ENCODE measurements around the gene GLOD5. TPM values are rescaled to one million over a fixed set of nuclear protein-coding genes. Genes with fewer than 3 reads are reported as not detected.

GLOD5 gene
- total and polyA plus RNA-seq, 2 of the 4 experiments (the other 2 are of a cell fraction) = not detected

DNA sequence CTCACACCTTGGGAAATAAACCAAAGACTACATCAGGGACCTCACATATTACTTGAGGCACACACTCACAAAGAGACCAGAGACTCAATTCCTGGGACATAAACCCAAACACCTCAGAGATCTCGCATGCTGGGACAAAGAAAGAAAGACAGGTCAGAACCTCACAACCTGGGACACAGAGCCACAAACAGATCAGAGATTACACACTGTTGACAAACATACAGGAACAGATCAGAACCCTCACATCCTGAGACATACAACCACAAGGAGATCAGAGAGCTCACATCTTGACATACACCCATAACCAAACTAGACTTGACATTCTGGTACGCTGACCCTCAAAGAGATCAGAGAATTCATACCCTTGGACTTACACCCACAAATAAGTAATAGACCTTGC lies 47.7 kb upstream of the GLOD5 start:
- Histone ChIP-seq H3K4me2 (ENCODE audit: low read depth, low read length) (no peak overlapping the region), H3K56ac (ENCODE audit: extremely low read depth, insufficient read depth, low read length) (no peak overlapping the region), H4K5ac (ENCODE audit: low read depth, low read length) (no peak overlapping the region), H3K23ac (ENCODE audit: low read depth, low read length) (no peak overlapping the region), H3K27ac (ENCODE audit: insufficient read depth, low read length) (no peak overlapping the region), H3K79me1 (ENCODE audit: low read depth in 1 of 2, low read length in 2 of 2) (no peaks in the 10 kb centered on the region), H4K91ac (ENCODE audit: insufficient read depth, low read depth, low read length) (no peak overlapping the region), H2AK9ac (replicated peaks; ENCODE audit: low read depth, low read length, poor library complexity) (no peak overlapping the region), H3K9ac (ENCODE audit: low read depth, low read length) (no peak overlapping the region), H2BK20ac (ENCODE audit: low read depth, low read length) (no peak overlapping the region), H4K8ac (ENCODE audit: low read depth in 2 of 2, low read length in 2 of 2) (no peak overlapping the region), H2AFZ (replicated peaks; ENCODE audit: low read length, poor library complexity) (no peak overlapping the region), H3K9me1 (ENCODE audit: insufficient read depth, low read length) (no peaks in the 10 kb centered on the region), H3K4ac (ENCODE audit: low read depth, low read length) (no peak overlapping the region), H3K4me3 (ENCODE audit: insufficient read depth, low read depth, low read length) (no peak overlapping the region), H2BK15ac (ENCODE audit: low read depth, low read length) (no peak overlapping the region), H3K14ac (replicated peaks; ENCODE audit: low read depth, low read length) (no peak overlapping the region), H3K18ac (ENCODE audit: low read depth, low read length) (no peak overlapping the region), H2AK5ac (ENCODE audit: low read depth, low read length) (no peak overlapping the region), H3K36me3 (ENCODE audit: control insufficient read depth, insufficient read depth, low read length) (no peaks in the 10 kb centered on the region), H3K9me3 (ENCODE audit: control insufficient read depth, insufficient read depth, low read length) (peaks cover 3% of the 10 kb centered on the region; the same call in 1 of the 2 replicates), H2BK120ac (ENCODE audit: low read depth, low read length) (no peak overlapping the region), H3K27me3 (ENCODE audit: control insufficient read depth, insufficient read depth, low read length) (no peaks in the 10 kb centered on the region; the same call in 1 of the 2 replicates), H4K20me1 (ENCODE audit: insufficient read depth, low read length) (no peaks in the 10 kb centered on the region), H2BK5ac (ENCODE audit: low read depth, low read length, poor library complexity, severe bottlenecking) (no peak overlapping the region), H3K4me1 (ENCODE audit: control insufficient read depth, insufficient read depth, low read length) (0 out of 2 replicates have a peak, but pooled peaks cover 2% of the 10 kb centered on the region)
- ChIA-PET CTCF (no interaction called here), POLR2A (ENCODE audit: unreplicated experiment) (no interaction called here)
- in situ Hi-C loops (cut with MboI; ENCODE audit: low sequenced_read_pairs) (no loop called here), dilution Hi-C loops (cut with HindIII; ENCODE audit: low sequenced_read_pairs, unreplicated experiment) (no loop called here), intact Hi-C loops (cut with micrococcal nuclease) (no loop called here)
- TF ChIP-seq, protein P1, sequence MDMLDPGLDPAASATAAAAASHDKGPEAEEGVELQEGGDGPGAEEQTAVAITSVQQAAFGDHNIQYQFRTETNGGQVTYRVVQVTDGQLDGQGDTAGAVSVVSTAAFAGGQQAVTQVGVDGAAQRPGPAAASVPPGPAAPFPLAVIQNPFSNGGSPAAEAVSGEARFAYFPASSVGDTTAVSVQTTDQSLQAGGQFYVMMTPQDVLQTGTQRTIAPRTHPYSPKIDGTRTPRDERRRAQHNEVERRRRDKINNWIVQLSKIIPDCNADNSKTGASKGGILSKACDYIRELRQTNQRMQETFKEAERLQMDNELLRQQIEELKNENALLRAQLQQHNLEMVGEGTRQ (IDR thresholded peaks at IDR 0.05; ENCODE audit: low read depth, low read length) = no peak
- no peak for TF ChIP-seq MAFK (IDR thresholded peaks at IDR 0.05; ENCODE audit: low read depth, low read length)
- TF ChIP-seq CHD1 (IDR thresholded peaks at IDR 0.05; ENCODE audit: low read depth, low read length) = no peak
- TF ChIP-seq BHLHE40 (IDR thresholded peaks at IDR 0.05; ENCODE audit: low read depth, low read length) = no peak
- no peak for TF ChIP-seq MXI1 (IDR thresholded peaks at IDR 0.05; ENCODE audit: borderline replicate concordance, low read depth, low read length)
- no peak for TF ChIP-seq MAZ (IDR thresholded peaks at IDR 0.05; ENCODE audit: borderline replicate concordance, low read depth, low read length)
- TF ChIP-seq CEBPB (IDR thresholded peaks at IDR 0.05; ENCODE audit: low read depth, low read length) = no peak
- no peak for TF ChIP-seq RCOR1 (IDR thresholded peaks at IDR 0.05; ENCODE audit: insufficient replicate concordance, low read length)
- TF ChIP-seq RAD21 (IDR thresholded peaks at IDR 0.05; ENCODE audit: low read length) = no peak
- TF ChIP-seq NFE2L2 (IDR thresholded peaks at IDR 0.05; ENCODE audit: low read depth, low read length) = no peak
- TF ChIP-seq POLR2A (IDR thresholded peaks at IDR 0.05; ENCODE audit: low read depth, low read length) = no peak
- TF ChIP-seq, protein P2, sequence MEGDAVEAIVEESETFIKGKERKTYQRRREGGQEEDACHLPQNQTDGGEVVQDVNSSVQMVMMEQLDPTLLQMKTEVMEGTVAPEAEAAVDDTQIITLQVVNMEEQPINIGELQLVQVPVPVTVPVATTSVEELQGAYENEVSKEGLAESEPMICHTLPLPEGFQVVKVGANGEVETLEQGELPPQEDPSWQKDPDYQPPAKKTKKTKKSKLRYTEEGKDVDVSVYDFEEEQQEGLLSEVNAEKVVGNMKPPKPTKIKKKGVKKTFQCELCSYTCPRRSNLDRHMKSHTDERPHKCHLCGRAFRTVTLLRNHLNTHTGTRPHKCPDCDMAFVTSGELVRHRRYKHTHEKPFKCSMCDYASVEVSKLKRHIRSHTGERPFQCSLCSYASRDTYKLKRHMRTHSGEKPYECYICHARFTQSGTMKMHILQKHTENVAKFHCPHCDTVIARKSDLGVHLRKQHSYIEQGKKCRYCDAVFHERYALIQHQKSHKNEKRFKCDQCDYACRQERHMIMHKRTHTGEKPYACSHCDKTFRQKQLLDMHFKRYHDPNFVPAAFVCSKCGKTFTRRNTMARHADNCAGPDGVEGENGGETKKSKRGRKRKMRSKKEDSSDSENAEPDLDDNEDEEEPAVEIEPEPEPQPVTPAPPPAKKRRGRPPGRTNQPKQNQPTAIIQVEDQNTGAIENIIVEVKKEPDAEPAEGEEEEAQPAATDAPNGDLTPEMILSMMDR (conservative IDR thresholded peaks at IDR 0.05; ENCODE audit: low read depth, low read length) = no peak
- TF ChIP-seq SMC3 (IDR thresholded peaks at IDR 0.05; ENCODE audit: low read depth, low read length) = no peak
- TF ChIP-seq, protein P3, sequence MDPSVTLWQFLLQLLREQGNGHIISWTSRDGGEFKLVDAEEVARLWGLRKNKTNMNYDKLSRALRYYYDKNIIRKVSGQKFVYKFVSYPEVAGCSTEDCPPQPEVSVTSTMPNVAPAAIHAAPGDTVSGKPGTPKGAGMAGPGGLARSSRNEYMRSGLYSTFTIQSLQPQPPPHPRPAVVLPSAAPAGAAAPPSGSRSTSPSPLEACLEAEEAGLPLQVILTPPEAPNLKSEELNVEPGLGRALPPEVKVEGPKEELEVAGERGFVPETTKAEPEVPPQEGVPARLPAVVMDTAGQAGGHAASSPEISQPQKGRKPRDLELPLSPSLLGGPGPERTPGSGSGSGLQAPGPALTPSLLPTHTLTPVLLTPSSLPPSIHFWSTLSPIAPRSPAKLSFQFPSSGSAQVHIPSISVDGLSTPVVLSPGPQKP (IDR thresholded peaks at IDR 0.05; ENCODE audit: borderline replicate concordance, low read depth, low read length) = no peak
- ATAC-seq (ENCODE audit: low read depth) (no peak), DNase-seq (no peak)
- WGBS, 2 experiments (ENCODE audit: extremely low coverage in 2 of 2, insufficient read length in 1 of 2) = 20% methylated on average over 1 of the region's 2 CpGs; no CpG with 5 or more reads in 1 of the 2 experiments
- BruUV-seq (replicated peaks) = no TSS peak
